Aorta (tissue), 5 donors: ENCODE results near the gene PCSK7. TPM values are rescaled to one million over a fixed set of nuclear protein-coding genes. Genes with fewer than 3 reads are reported as not detected.

Source experiments
- ATAC-seq: fragments of 200-7000 bp; cut with Tn5 transposase; one replicate; pipeline ENCODE4 v1.9.1; 2022; ENCODE audit warnings: moderate library complexity; ENCODE audit not compliant: low FRiP score
- DNase-seq, 2 donors: peaks; one replicate each; pipeline ENCODE4 v3.0.0-alpha.2; 2020
- H3K27ac ChIP-seq, 2 donors: one replicate each; pipeline ENCODE4 v1.5.1; 2013; ENCODE audit warnings: low read length in 2 of 2, mild to moderate bottlenecking in 2 of 2, moderate library complexity in 2 of 2, control low read depth in 1 of 2, inconsistent platforms in 1 of 2, low read depth in 1 of 2
- H3K27me3 ChIP-seq, 2 donors: one replicate each; pipeline ENCODE4 v1.6.1; 2013; ENCODE audit warnings: control low read depth in 1 of 2, low read length in 1 of 2, mild to moderate bottlenecking in 1 of 2, moderate library complexity in 1 of 2; ENCODE audit not compliant: insufficient read depth in 2 of 2, control insufficient read depth in 1 of 2
- H3K36me3 ChIP-seq, 2 donors: one replicate each; pipeline ENCODE4 v1.6.1; 2013; ENCODE audit warnings: control low read depth in 1 of 2, low read length in 1 of 2, mild to moderate bottlenecking in 1 of 2; ENCODE audit not compliant: insufficient read depth in 2 of 2, control insufficient read depth in 1 of 2
- H3K4me1 ChIP-seq, 2 donors: one replicate each; pipeline ENCODE4 v1.6.1; 2013; ENCODE audit warnings: low read length in 2 of 2, control low read depth in 1 of 2, mild to moderate bottlenecking in 1 of 2, moderate library complexity in 1 of 2; ENCODE audit not compliant: insufficient read depth in 2 of 2, control insufficient read depth in 1 of 2
- H3K4me3 ChIP-seq, 2 donors: one replicate each; pipeline ENCODE4 v1.5.1; 2013; ENCODE audit warnings: low read length in 2 of 2, control low read depth in 1 of 2, mild to moderate bottlenecking in 1 of 2
- H3K9me3 ChIP-seq: one replicate; pipeline ENCODE4 v1.6.1; 2013; ENCODE audit warnings: mild to moderate bottlenecking, low read length; ENCODE audit not compliant: control insufficient read depth
- WGBS, 2 donors: extraction: QIAGEN DNeasy Blood & Tissue Kit; methylation state at CpG; one replicate each; pipeline ENCODE4 v1.1.7; 2013; 5-methylcytosine and 5-hydroxymethylcytosine counted together
- intact Hi-C, 2 donors: fragments of 100-400 bp; cut with DNase I; formaldehyde crosslinking; loops; one replicate each; pipeline versions ENCODE4 v1.14.2 to v1.15.0; 2022
- polyA plus RNA-seq, 2 donors: library from polyadenylated mRNA; stranded (reverse); fragments of 200-250 nt; gene quantifications; one replicate each; pipeline ENCODE4 v1.2.3, GENCODE V29; 2013
- total RNA-seq, 2 donors: library from RNA; stranded (reverse); fragmentation: NEBNext Ultra II Directional; extraction: Animal tissue kit (Norgen Biotek cat#: 25700); gene quantifications; one replicate each; pipeline ENCODE4 v1.2.1, GENCODE V29; 2021
- donor health status: healthy with polysubstance abuse.
- donor health status: Bipolar disorder and iron deficiency.
- donor health status: DM: no; HTN: no; CAD: no.
- donor health status: DM: no; HTN: no; CAD: no.
- donor health status: DM: yes; HTN: yes; CAD: no.

Gene PCSK7
- total and polyA plus RNA-seq, 4 donors = 23.5 to 71.5 (median 54.9) TPM

- 41 to 42% methylated on average over 22 of the region's 22 CpGs for WGBS, 2 donors
These were observed 51.0 kb downstream of the PCSK7 start for GRCh38 chr11:117180661-117181585.

GRCh38 chr11:117180020-117180419, 51.9 kb downstream of the PCSK7 start:
- H3K9me3 ChIP-seq = no peaks in the 10 kb centered on the region
- peak overlapping the region in 1 of 2 donors; percentile 84 for H3K27ac ChIP-seq
- no peaks in the 10 kb centered on the region for H3K36me3 ChIP-seq
- H3K27me3 ChIP-seq = no peaks in the 10 kb centered on the region
- peaks cover 0 to 3% of the 10 kb centered on the region in 2 donors for H3K4me1 ChIP-seq
- no peak for ATAC-seq
- H3K4me3 ChIP-seq = peak overlapping the region; percentile 74 to 96
- no peak for DNase-seq
- intact Hi-C loops = loop anchor here (2.0 to 5.0 kb wide), 2 partner anchors 47 to 49 kb away; no protein-coding TSS in a partner anchor
- 5 to 7% methylated on average over 4 of the region's 4 CpGs for WGBS, 2 donors

More at GRCh38 chr11:117180661-117181585, 51.0 kb downstream of the PCSK7 start:
- Histone ChIP-seq H3K36me3 (no peaks in the 10 kb centered on the region), H3K27me3 (no peaks in the 10 kb centered on the region), H3K27ac (no peak overlapping the region), H3K9me3 (no peaks in the 10 kb centered on the region), H3K4me3 (no peak overlapping the region), H3K4me1 (peaks cover 0 to 3% of the 10 kb centered on the region in 2 donors)
- intact Hi-C loops = loop anchor here (2.0 to 5.0 kb wide), 2 partner anchors 46 to 48 kb away; no protein-coding TSS in a partner anchor
- peak; percentile 48 for ATAC-seq
- DNase-seq = peak; percentile 87 to 91

GRCh38 chr11:117179048-117179999, 52.5 kb downstream of the PCSK7 start:
- no peaks in the 10 kb centered on the region for H3K9me3 ChIP-seq
- no peaks in the 10 kb centered on the region for H3K27me3 ChIP-seq
- H3K4me1 ChIP-seq = peaks cover 0 to 3% of the 10 kb centered on the region in 2 donors
- no peaks in the 10 kb centered on the region for H3K36me3 ChIP-seq
- WGBS, 2 donors = 0% methylated on average over 36 to 39 of the region's 39 CpGs
- ATAC-seq = peak; percentile 72
- peak overlapping the region; percentile 50 to 84 for H3K27ac ChIP-seq
- intact Hi-C loops = loop anchor here in 1 of 2 donors (2.0 kb wide), 1 partner anchor 35 kb away; the partner anchor contains the start of gene PAFAH1B2
- peak; percentile 68 to 85 for DNase-seq
- H3K4me3 ChIP-seq = peak overlapping the region; percentile 74 to 96

GRCh38 chr11:117178210-117179034, 53.5 kb downstream of the PCSK7 start, which contains the start of gene SIDT2:
TSS of gene SIDT2 (plus strand) at chr11:117178743. CDS start at chr11:117179264, 521 bp downstream.
- Histone ChIP-seq H3K36me3 (no peaks in the 10 kb centered on the region), H3K4me1 (peaks cover 0 to 3% of the 10 kb centered on the region in 2 donors), H3K4me3 (peak within 1 kb of the TSS; percentile 74 to 96), H3K9me3 (no peaks in the 10 kb centered on the region), H3K27me3 (no peaks in the 10 kb centered on the region), H3K27ac (peak within 1 kb of the TSS; percentile 50 to 84)
- intact Hi-C loops = loop anchor here in 1 of 2 donors (2.0 kb wide), 1 partner anchor 34 kb away; the partner anchor contains the start of gene PAFAH1B2
- DNase-seq (peak; percentile 97 to 98), ATAC-seq (peak; percentile 97)
- 0 to 1% methylated on average over 50 to 51 of the region's 51 CpGs for WGBS, 2 donors

DNA sequence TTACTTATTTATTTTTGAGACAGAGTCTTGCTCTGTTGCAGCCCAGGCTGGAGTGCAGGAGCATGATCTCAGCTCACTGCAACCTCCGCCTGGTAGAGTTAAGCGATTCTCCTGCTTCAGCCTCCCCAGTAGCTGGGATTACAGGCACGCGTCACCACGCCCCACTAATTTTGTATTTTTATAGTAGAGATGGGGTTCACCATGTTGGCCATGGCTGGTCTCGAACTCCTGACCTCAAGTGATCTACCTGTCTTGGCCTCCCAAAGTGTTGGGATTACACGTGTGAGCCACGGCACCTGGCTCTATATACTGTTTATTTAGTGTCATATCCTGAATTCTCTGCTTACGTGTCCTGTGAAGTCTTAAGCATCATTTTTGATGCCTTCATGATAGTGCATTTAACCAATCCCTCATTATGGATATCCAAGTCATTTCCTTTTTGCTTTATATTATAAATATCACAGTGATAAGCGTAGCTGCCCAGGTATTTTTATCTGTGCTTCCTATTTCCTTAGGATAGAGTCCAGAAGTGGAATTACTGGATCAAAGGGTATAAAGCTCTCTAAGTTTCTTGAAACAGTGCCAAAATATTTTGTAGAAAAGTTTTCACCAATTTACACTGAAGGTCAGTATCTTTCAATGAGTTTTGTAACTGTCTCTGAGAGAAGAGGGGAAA, 54.2 kb downstream of the PCSK7 start:
- Histone ChIP-seq H3K36me3 (no peaks in the 10 kb centered on the region), H3K4me1 (peaks cover 0 to 3% of the 10 kb centered on the region in 2 donors), H3K9me3 (no peaks in the 10 kb centered on the region), H3K4me3 (peak overlapping the region in 1 of 2 donors; percentile 20), H3K27me3 (no peaks in the 10 kb centered on the region), H3K27ac (no peak overlapping the region)
- 75 to 76% methylated on average over 10 of the region's 10 CpGs for WGBS, 2 donors
- ATAC-seq = no peak
- intact Hi-C loops = loop anchor here in 1 of 2 donors (2.0 kb wide), 1 partner anchor 33 kb away; the partner anchor contains the start of gene PAFAH1B2
- no peak for DNase-seq

DNA sequence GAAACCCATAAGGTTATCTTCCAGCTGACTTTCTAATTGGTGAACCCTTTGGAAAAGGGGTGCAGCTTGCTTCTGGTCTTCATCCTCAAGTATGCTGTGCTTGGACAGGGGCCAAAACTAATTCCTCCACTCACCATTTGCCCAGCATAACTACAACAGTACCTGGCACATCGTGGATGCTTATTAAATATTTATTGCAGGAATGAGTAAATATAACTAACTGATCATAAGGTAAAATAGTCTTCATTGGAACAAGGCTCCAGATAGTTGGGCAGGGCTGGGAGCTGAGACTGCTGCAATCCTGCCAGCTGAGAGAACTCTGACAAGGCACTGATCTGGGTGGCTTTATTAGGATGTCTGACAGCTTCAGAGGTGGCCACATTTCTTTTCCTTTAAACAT, 55.7 kb downstream of the PCSK7 start:
- no peak for DNase-seq
- Histone ChIP-seq H3K27ac (no peak overlapping the region), H3K9me3 (no peaks in the 10 kb centered on the region), H3K4me3 (no peak overlapping the region), H3K4me1 (peaks cover 0 to 3% of the 10 kb centered on the region in 2 donors), H3K27me3 (no peaks in the 10 kb centered on the region), H3K36me3 (no peaks in the 10 kb centered on the region)
- WGBS, 2 donors = 11 to 12% methylated on average over 1 of the region's 1 CpG
- no peak for ATAC-seq
- intact Hi-C loops = no loop called here

DNA sequence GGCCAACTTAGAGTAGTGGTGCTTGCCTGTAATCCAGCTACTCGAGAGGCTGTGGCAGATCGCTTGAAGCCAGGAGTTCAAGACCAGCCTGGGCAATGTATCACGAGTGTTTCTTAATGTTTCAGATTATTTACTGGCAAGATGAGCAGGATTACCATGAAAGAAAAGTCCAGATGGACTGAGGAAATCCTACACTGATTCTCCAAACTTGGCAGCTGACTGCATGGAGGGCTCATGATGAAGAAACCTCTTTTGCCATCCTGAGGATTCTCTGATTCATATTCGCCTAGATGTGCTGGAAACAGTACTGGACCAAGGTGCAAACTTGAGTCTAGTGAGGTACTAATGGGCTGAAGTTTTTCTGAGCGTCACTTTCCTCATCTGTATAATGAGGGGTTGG, 56.1 kb downstream of the PCSK7 start:
- intact Hi-C loops = no loop called here
- ATAC-seq = no peak
- no peak overlapping the region for H3K27ac ChIP-seq

More for the DNA sequence above, 56.1 kb downstream of the PCSK7 start:
- no peak overlapping the region for H3K4me3 ChIP-seq
- H3K9me3 ChIP-seq = no peaks in the 10 kb centered on the region
- WGBS, 2 donors = 84 to 85% methylated on average over 5 of the region's 5 CpGs
- H3K27me3 ChIP-seq = no peaks in the 10 kb centered on the region
- no peaks in the 10 kb centered on the region for H3K36me3 ChIP-seq
- H3K4me1 ChIP-seq = peaks cover 0 to 3% of the 10 kb centered on the region in 2 donors
- no peak for DNase-seq
